GM23338 (cell line): ENCODE results near the gene RP9. TPM values are rescaled to one million over a fixed set of nuclear protein-coding genes. Genes with fewer than 3 reads are reported as not detected.

Experiments
- ATAC-seq: fragments of 200-7000 bp; cut with Tn5 transposase; 3 replicates; pipeline ENCODE4 v1.9.1; 2020
- DNase-seq: peaks from one replicate; pipeline ENCODE4 v3.0.0-alpha.2; 2015; ENCODE audit warnings: low spot score
- H2AFZ ChIP-seq: fragments of 200-600 bp; sonication (generic); 2 replicates; pipeline ENCODE4 v1.8.0; 2016; ENCODE audit warnings: antibody characterized with exemption, mild to moderate bottlenecking, moderate library complexity
- H3F3A ChIP-seq: fragments of 200-600 bp; sonication (generic); replicated peaks from 2 replicates; pipeline ENCODE4 v1.8.0; 2017; ENCODE audit warnings: antibody characterized with exemption, mixed run types, low read depth
- H3K27ac ChIP-seq: fragments of 200-600 bp; sonication (generic); 2 replicates; pipeline ENCODE4 v1.6.1; 2016; ENCODE audit warnings: low read depth
- H3K27me3 ChIP-seq: fragments of 200-600 bp; sonication (generic); 2 replicates; pipeline ENCODE4 v1.8.0; 2016; ENCODE audit warnings: mild to moderate bottlenecking, mixed run types, moderate library complexity; ENCODE audit not compliant: insufficient read depth
- H3K36me3 ChIP-seq: fragments of 200-600 bp; sonication (generic); 2 replicates; pipeline ENCODE4 v1.8.0; 2016; ENCODE audit warnings: mild to moderate bottlenecking; ENCODE audit not compliant: insufficient read depth
- H3K4me1 ChIP-seq: fragments of 200-600 bp; sonication (generic); 2 replicates; pipeline ENCODE4 v1.8.0; 2016; ENCODE audit warnings: mild to moderate bottlenecking, moderate library complexity; ENCODE audit not compliant: insufficient read depth
- H3K4me2 ChIP-seq: fragments of 200-600 bp; sonication (generic); 2 replicates; pipeline ENCODE4 v1.7.1; 2017; ENCODE audit warnings: mixed run types
- H3K4me3 ChIP-seq: fragments of 200-600 bp; sonication (generic); 2 replicates; pipeline ENCODE4 v1.6.1; 2016; ENCODE audit warnings: mixed run types
- H3K79me2 ChIP-seq: fragments of 200-600 bp; sonication (generic); replicated peaks from 2 replicates; pipeline ENCODE4 v1.8.0; 2017; ENCODE audit warnings: mild to moderate bottlenecking; ENCODE audit not compliant: insufficient read depth
- H3K9me2 ChIP-seq: fragments of 200-600 bp; sonication (generic); 2 replicates; pipeline ENCODE4 v1.8.0; 2017; ENCODE audit not compliant: insufficient read depth
- H4K20me1 ChIP-seq: fragments of 200-600 bp; sonication (generic); replicated peaks from 2 replicates; pipeline ENCODE4 v1.8.0; 2017; ENCODE audit warnings: mild to moderate bottlenecking; ENCODE audit not compliant: insufficient read depth
- H3K27ac Mint-ChIP-seq: 2 replicates; pipeline ENCODE4 v1.8.0; 2020; ENCODE audit warnings: inconsistent platforms, mild to moderate bottlenecking, moderate library complexity, mixed read lengths
- H3K27me3 Mint-ChIP-seq: 3 replicates; pipeline ENCODE4 v1.8.0; 2022; ENCODE audit warnings: low read depth, mild to moderate bottlenecking, moderate library complexity, mixed read lengths, inconsistent platforms; ENCODE audit not compliant: insufficient read depth, poor library complexity
- H3K36me3 Mint-ChIP-seq: 3 replicates; pipeline ENCODE4 v1.8.0; 2021; ENCODE audit warnings: low read depth, mild to moderate bottlenecking, inconsistent platforms, moderate library complexity, mixed read lengths
- H3K4me1 Mint-ChIP-seq: 3 replicates; pipeline ENCODE4 v1.8.0; 2020; ENCODE audit warnings: mild to moderate bottlenecking, inconsistent platforms, mixed read lengths
- H3K4me3 Mint-ChIP-seq: 3 replicates; pipeline ENCODE4 v1.8.0; 2021; ENCODE audit warnings: moderate library complexity, mild to moderate bottlenecking, inconsistent platforms, mixed read lengths
- H3K9me3 Mint-ChIP-seq: 3 replicates; pipeline ENCODE4 v1.8.0; 2020; ENCODE audit warnings: moderate library complexity, mild to moderate bottlenecking, inconsistent platforms, mixed read lengths
- EZH2phosphoT487 ChIP-seq: fragments of 200-600 bp; sonication (generic); IDR thresholded peaks from one replicate; pipeline ENCODE4 v1.8.1; 2018; ENCODE audit warnings: antibody characterized with exemption; ENCODE audit not compliant: unreplicated experiment
- NANOG ChIP-seq: IDR thresholded peaks from 2 replicates; pipeline ENCODE4 v1.6.1; 2016; ENCODE audit warnings: antibody characterized with exemption, borderline replicate concordance
- POLR2AphosphoS5 ChIP-seq: IDR thresholded peaks from 2 replicates; pipeline ENCODE4 v1.6.1; 2016; ENCODE audit warnings: antibody characterized with exemption, low read depth
- ZNF114 ChIP-seq: fragments of 250-450 bp; sonication (Bioruptor Pico); IDR thresholded peaks from 2 replicates; pipeline ENCODE4 v1.5.0; 2020; ENCODE audit warnings: mild to moderate bottlenecking, moderate library complexity
- ZNF331 ChIP-seq: fragments of 250-450 bp; sonication (Bioruptor Pico); IDR thresholded peaks from 2 replicates; pipeline ENCODE4 v1.5.0; 2020; ENCODE audit warnings: low read depth, mild to moderate bottlenecking, moderate library complexity
- ZNF462 ChIP-seq: fragments of 250-450 bp; sonication (Bioruptor Pico); IDR thresholded peaks from 2 replicates; pipeline ENCODE4 v1.5.0; 2020; ENCODE audit warnings: mild to moderate bottlenecking, moderate library complexity
- polyA plus RNA-seq: library from polyadenylated mRNA; unstranded; fragments of >200 nt; fragmentation: Nextera tagmentation; extraction: Ambion mirVana; gene quantifications from 2 replicates; pipeline ENCODE4 v1.2.1, GENCODE V29; 2016
- total RNA-seq: library from RNA; depleted of rRNA; stranded (reverse); fragments of >200 nt; shearing (Covaris generic); gene quantifications from 2 replicates; pipeline ENCODE4 v1.2.3, GENCODE V29; 2014
- TF ChIP-seq, protein P1 (sequence below): IDR thresholded peaks from 2 replicates; pipeline ENCODE4 v1.6.1; 2016; ENCODE audit warnings: antibody characterized with exemption
- TF ChIP-seq, protein P2 (sequence below): IDR thresholded peaks from one replicate; pipeline ENCODE4 v1.6.1; 2018; ENCODE audit warnings: antibody characterized with exemption; ENCODE audit not compliant: unreplicated experiment

RP9 gene
- total and polyA plus RNA-seq, 2 experiments from 2014 or later = 8.7 to 43.2 TPM

DNA sequence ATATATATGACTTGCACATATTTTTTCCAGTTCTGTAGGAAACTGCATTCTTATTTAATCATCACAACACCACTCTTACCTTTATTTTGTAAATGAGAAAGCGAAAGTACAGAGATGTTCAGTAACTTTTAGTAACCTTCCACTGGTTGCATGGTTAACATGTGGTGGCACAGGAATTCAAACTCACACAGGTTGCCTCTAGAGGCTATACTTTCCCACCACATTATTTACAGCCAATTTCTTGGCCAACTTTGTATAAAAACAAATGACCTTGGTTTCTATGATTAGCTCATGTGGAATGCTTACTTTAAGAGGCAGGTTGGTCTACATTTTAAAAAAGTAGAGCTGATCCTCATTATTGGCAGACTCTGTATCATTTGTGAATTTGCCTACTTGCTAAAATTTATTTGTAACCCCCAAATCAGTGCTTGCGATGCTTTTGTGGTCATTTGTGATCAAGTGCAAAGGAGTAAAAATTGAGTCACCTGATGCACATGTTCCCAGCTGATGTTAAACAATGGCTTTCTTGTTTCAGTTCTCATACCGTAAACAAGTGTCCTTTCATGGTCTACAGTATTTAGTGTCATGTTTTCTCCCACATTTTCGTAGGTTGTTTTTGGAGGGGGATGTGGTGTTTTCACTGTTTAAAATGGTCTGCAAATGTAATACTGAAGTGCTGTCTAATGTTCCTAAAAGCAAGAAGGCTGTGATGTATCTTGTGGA lies 35.0 kb upstream of the RP9 start:
- Histone ChIP-seq H3K4me2 (no peak overlapping the region), H3K79me2 (no peaks in the 10 kb centered on the region), H3F3A (no peaks in the 10 kb centered on the region), H3K36me3 (no peaks in the 10 kb centered on the region), H3K27ac (no peak overlapping the region), H3K4me1 (no peaks in the 10 kb centered on the region), H3K9me2 (no peaks in the 10 kb centered on the region), H3K4me3 (no peak overlapping the region), H2AFZ (no peak overlapping the region), H4K20me1 (no peaks in the 10 kb centered on the region), H3K27me3 (no peaks in the 10 kb centered on the region)
- Mint-ChIP-seq H3K9me3 (peaks cover 13% of the 10 kb centered on the region), H3K36me3 (peaks cover 11% of the 10 kb centered on the region; the same call in 1 of the 3 replicates), H3K27ac (no peak overlapping the region), H3K4me3 (no peak overlapping the region), H3K4me1 (peaks cover 5% of the 10 kb centered on the region), H3K27me3 (peaks cover 5% of the 10 kb centered on the region)
- ATAC-seq = no peak
- DNase-seq = no peak
- no peak for TF ChIP-seq POLR2AphosphoS5
- TF ChIP-seq ZNF462 (CRISPR knock-in tag) = no peak
- TF ChIP-seq EZH2phosphoT487 = no peak
- TF ChIP-seq, protein P1, sequence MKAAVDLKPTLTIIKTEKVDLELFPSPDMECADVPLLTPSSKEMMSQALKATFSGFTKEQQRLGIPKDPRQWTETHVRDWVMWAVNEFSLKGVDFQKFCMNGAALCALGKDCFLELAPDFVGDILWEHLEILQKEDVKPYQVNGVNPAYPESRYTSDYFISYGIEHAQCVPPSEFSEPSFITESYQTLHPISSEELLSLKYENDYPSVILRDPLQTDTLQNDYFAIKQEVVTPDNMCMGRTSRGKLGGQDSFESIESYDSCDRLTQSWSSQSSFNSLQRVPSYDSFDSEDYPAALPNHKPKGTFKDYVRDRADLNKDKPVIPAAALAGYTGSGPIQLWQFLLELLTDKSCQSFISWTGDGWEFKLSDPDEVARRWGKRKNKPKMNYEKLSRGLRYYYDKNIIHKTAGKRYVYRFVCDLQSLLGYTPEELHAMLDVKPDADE = no peak
- TF ChIP-seq ZNF114 = no peak
- TF ChIP-seq, protein P2, sequence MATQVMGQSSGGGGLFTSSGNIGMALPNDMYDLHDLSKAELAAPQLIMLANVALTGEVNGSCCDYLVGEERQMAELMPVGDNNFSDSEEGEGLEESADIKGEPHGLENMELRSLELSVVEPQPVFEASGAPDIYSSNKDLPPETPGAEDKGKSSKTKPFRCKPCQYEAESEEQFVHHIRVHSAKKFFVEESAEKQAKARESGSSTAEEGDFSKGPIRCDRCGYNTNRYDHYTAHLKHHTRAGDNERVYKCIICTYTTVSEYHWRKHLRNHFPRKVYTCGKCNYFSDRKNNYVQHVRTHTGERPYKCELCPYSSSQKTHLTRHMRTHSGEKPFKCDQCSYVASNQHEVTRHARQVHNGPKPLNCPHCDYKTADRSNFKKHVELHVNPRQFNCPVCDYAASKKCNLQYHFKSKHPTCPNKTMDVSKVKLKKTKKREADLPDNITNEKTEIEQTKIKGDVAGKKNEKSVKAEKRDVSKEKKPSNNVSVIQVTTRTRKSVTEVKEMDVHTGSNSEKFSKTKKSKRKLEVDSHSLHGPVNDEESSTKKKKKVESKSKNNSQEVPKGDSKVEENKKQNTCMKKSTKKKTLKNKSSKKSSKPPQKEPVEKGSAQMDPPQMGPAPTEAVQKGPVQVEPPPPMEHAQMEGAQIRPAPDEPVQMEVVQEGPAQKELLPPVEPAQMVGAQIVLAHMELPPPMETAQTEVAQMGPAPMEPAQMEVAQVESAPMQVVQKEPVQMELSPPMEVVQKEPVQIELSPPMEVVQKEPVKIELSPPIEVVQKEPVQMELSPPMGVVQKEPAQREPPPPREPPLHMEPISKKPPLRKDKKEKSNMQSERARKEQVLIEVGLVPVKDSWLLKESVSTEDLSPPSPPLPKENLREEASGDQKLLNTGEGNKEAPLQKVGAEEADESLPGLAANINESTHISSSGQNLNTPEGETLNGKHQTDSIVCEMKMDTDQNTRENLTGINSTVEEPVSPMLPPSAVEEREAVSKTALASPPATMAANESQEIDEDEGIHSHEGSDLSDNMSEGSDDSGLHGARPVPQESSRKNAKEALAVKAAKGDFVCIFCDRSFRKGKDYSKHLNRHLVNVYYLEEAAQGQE = no peak
- no peak for TF ChIP-seq ZNF331 (CRISPR knock-in tag)
- no peak for TF ChIP-seq NANOG
